ENCODE measurements around the gene RAB7A.
"Not testable (repeated sequence)": the region's sequence is repeated elsewhere in the genome, so short reads cannot be mapped to it uniquely, and the experiment has no call there.

The RAB7A gene

DNA sequence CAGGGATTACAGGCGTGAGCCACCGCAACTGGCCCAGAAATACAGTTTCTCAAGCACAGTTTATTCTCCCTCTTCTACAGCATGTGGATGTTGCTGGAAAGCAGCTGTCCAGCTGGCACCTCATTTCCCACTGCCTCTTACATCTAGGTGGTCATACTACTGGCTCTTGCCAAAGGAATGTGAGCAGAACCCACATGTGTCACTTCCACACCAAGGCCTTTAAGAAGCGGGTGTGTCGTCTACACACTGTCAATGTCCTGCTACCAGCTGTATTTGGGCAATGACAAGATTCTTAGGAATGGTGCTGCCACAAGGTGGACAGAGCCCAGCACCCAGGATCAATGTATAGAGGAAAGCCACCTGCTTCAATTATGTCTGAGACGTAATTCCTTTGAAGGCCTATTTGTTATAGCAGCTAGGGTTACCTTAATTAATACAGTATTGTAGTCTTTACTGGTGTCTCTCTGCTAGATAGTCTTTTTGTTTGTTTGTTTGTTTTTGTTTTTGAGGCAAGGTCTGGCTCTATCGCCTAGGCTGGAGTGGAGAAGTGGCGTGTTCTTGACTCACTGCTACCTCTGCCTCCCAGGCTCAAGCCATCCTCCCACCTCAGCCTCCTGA is 15.1 kb upstream of the RAB7A start:
- no peak for DNase-seq (ENCODE audit: low read depth)

GRCh38 chr3:128712848-128713247 is 13.1 kb upstream of the RAB7A start:
- no peak for DNase-seq (ENCODE audit: low read depth)

- DNase-seq (ENCODE audit: low read depth): no peak
These were observed 11.0 kb upstream of the RAB7A start for GRCh38 chr3:128714887-128715491.

- DNase-seq (ENCODE audit: low read depth): not testable (repeated sequence)
These were observed 7.1 kb upstream of the RAB7A start for GRCh38 chr3:128718892-128719291.

DNA sequence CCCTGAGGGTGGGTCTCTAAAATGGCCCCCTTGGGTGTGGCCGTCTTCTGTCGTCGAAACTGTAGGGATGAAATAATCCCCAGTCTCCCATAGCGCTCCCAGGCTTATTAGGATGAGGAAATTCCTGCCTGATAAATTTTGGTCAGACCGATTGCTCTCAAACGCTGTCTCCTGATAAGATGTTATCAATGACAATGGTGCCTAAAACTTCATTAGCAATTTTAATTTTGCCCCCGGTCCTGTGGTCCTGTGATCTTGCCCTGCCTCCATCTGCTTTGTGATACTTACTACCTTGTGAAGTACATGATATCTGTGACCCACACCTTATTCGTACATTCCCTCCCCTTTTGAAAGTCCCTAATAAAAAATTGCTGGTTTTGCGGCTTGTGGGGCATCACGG is 5.1 kb upstream of the RAB7A start:
- no peak for DNase-seq (ENCODE audit: low read depth)

DNA sequence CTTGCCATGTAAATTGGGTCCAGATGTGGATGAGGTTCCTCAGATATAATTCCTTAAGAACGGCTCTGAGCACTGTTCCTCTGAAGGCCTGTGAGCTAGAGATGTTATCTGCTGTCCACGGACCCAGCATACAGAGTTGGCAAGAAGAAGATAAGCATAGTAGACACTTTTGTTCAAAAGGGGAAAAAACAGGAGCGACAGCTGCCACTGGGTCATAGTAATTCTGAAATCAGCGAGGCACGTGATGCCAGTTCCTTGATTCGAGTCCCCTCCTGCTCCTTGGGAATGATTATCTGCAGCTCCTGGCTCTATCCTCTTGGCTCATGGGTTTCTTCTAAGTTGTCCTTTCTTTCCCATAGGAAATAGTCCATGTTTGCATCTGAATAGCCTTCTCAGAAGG is 2.5 kb upstream of the RAB7A start:
- DNase-seq (ENCODE audit: low read depth): no peak

- no peak for DNase-seq (ENCODE audit: low read depth)
These were observed 398 bp upstream of the RAB7A start for GRCh38 chr3:128725547-128726022.

DNA sequence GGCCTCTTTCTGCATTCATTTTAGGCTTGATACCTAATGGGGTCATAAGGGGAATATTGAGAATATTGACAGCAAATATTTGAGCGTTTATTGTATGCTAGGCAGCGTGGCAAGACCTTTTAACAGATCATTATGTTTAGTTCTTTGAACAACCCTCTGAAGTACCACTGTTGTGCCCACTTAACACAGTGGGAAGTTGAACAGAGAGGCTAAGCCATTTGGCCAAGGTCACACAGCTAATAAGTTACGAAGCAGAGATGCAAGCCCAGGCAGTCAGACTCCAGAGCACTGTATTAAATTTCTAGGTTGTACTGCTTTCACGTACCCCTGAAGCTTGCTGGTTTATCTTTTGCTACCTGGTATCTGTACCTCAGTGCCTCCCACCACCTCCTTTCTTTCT is 1.1 kb downstream of the RAB7A start:
- DNase-seq (ENCODE audit: low read depth): no peak

DNA sequence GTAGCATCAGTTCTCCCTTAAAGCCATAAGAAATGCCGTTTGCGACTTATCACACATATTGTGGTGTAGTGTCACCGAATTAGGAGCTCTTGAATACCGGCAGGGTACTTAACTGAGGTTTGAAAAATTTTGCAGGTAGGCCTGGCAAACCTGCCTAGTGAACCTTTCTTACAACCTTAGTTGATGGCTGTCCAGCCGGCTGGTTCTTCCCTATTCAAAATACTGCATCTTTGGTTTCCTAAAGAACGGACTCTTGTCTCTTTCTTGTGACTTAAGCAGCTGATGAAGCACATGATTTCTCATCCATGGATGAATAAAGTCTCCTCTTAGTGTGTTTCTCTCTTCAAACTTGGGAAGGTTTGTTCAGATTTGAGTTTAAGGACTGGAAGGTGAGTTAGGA is 1.5 kb downstream of the RAB7A start:
- DNase-seq (ENCODE audit: low read depth): no peak

- no peak for DNase-seq (ENCODE audit: low read depth)
These were observed 2.0 kb downstream of the RAB7A start for GRCh38 chr3:128727996-128728395.

GRCh38 chr3:128728521-128728920 is 2.5 kb downstream of the RAB7A start:
- DNase-seq (ENCODE audit: low read depth): not testable (repeated sequence)

DNA sequence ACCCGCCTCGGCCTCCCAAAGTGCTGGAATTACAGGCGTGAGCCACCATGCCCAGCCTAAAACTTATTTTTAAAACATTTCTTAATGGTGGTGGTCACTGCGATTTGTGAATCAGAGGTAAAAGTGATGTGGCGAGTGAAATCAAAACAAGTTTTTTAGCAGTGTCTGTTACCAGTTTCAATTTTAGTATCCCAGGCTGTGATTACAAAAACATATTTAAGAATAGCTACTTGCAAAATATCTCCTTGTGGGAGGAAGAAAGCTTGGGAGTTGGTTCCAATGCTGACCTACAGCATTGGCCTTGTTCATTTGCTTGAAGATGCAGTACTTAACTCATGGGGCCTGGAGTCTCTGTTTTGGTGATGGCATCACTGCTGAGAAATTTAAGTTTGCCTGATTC is 4.5 kb downstream of the RAB7A start:
- no peak for DNase-seq (ENCODE audit: low read depth)

- DNase-seq (ENCODE audit: low read depth): no peak
These were observed 8.7 kb downstream of the RAB7A start for GRCh38 chr3:128734523-128735189.

GRCh38 chr3:128735287-128735686 is 9.3 kb downstream of the RAB7A start:
- DNase-seq (ENCODE audit: low read depth): no peak

DNA sequence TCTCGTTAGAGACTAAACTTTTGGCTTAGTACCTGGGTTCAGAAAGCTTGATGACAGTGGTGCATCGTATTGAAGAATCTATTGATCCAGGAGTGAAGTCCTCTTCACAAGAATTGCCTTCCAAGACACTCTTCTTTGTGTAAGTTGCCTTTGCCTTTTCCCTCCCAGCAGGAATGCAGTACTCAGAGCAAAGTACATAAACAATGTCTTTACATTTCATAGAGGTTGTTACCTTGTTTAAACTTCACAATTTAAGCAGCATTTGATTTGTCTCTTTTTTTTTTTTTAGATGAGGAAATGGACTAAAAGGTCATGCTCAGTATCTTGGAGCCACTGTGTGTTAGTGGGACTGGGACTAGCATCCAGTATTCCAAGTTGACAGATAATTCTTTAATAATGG is 9.9 kb downstream of the RAB7A start:
- no peak for DNase-seq (ENCODE audit: low read depth)

DNA sequence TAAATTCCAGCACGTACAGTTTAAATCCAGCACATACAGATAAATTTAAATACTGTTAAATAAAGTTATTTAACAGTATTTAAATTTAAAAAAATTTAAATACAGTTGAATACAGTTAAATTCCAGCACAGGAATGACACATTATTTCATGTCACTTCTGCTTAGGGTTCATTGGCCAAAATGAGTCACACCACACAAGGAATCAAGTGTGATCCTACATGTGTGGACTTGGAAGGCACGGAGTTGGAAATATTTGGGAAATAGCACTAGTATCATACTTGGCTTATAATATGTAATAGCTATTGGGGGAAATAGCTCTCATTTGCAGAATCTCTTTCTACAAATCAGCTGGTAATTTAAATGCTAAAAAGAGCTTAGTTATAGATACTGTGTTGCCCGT is 10.6 kb downstream of the RAB7A start:
- no peak for DNase-seq (ENCODE audit: low read depth)

GRCh38 chr3:128740621-128741020 is 14.6 kb downstream of the RAB7A start:
- no peak for DNase-seq (ENCODE audit: low read depth)

GRCh38 chr3:128742821-128743594 is 17.0 kb downstream of the RAB7A start:
- DNase-seq (ENCODE audit: low read depth): no peak

DNA sequence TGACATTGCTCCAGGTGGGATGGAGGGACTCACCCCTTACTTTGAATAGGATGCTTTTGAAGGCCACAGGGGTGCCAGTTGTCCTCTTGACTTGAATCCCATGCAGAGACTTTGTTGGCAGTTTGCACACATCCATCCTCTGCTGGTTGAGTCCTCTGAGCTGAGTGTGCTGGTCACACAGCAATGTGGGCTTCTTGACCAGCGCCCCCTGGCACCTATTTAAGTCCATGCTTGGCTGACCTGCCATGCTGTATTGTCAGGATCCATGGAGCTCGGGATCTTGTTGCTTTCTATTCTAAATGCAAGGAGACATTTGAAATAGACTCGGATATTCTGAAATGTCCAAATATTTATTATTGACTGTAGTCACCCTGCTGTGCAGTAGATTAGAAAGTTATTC is 19.8 kb downstream of the RAB7A start:
- DNase-seq (ENCODE audit: low read depth): no peak

DNA sequence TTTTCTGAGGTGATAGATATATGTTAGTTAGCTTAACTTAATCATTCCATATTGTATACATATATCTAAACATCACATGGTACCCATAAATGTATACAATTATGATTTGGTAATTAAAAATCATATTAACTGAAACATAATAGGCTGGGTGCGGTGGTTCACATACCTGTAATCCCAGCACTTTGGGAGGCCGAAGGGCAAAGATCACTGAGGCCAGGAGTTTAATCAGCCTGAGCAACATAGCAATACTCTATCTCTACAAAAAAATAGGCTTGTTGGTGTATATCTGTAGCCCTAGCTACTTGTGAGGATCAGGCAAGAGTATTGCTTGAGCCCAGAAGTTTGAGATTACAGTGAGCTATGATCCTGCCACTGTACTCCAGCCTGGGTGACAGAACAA is 20.9 kb downstream of the RAB7A start:
- DNase-seq (ENCODE audit: low read depth): no peak

DNA sequence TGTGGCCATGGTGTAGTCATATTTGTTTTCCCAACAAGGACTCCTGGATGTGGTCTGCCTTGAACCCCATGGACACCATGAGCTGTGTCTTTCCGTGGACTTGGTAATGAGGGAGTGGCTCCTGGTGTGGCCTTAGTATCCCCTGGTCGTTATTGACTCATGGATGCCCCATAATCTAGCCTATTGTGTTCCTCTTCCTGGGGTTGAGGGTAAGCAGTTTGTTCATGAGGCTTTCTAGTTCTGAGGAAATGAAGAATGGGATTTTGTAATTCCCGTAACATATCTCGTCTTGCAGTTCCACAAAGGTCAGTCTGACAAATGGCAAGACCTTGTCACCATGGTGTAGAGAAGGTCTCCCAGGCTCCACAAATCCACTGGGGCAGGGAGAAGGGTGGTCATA is 22.6 kb downstream of the RAB7A start:
- no peak for DNase-seq (ENCODE audit: low read depth)

- DNase-seq (ENCODE audit: low read depth): no peak
These were observed 23.1 kb downstream of the RAB7A start for GRCh38 chr3:128749035-128749434.

GRCh38 chr3:128749561-128749960 is 23.6 kb downstream of the RAB7A start:
- not testable (repeated sequence) for DNase-seq (ENCODE audit: low read depth)

Data from stromal cell of bone marrow (primary cell).